ENCODE results near the gene GNA12.

The GNA12 gene

GRCh38 chr7:2717293-2718261 lies 126.5 kb downstream of the GNA12 start:
- DNase-seq (ENCODE audit: low read depth in 3 of 3, low spot score in 1 of 3) = no peak

DNA sequence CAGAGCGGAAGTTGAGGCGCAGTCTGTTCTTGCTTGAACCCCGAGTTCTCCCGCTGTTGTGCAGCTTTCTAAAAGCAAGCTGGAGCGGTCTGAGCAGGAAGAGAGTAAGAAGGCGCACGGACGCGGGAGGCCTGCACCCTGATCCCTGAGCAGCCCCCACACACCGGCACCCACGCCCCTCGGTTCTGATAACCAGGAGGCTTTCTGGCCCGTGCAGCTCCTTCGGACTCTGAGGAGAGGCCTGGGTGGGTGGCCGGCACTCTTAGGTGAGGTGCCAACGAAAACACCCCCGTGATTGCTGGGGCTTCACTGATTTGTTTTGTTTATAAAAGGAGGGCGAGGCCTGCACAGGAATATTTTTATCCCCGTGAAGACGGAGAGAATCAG lies 127.2 kb downstream of the GNA12 start:
- DNase-seq (ENCODE audit: low read depth in 3 of 3, low spot score in 1 of 3) = no peak

GRCh38 chr7:2716488-2716887 lies 127.6 kb downstream of the GNA12 start:
- DNase-seq (ENCODE audit: low read depth in 3 of 3, low spot score in 1 of 3) = no peak

DNA sequence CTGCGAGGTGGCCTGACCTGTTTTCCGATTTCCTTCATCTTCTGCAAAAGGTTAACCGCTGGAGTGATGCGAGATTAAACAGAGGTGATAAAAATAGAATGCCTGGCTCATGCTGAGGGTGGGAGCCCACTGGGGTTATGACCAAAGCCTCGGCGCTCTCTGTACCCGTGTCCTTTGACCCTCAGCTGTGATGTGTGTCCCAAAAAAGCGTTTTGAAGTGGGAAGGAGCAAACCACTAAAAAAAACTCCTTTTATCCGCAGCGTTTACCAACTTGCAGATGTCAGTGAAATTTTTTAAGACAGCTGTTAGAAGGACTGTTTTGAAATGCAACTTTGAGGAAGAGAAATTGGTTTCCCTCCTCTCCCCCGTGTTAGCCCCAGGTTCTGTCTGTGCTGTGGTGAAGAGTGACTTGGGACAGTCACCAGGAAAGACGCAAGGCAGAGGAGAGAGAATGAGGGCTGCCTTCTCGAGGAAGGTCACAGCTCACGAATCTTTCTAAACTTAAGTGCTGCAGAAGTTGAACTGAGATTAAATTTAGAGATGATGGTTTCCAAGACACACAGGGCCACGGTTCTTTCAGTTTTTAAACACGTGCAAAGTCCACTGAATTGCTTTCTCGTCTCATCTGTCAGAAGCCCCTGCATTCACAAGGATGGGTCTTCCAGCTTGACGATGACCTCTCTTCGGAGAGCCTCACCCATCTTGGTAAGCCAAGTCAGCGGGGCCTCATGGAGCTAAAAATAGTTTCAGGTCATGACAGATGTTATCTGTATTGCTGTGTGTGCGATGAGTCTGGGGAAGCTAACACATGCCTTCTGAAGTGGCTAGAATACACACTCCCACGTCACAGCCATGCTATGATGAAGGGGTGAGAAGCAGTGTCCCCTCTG lies 128.5 kb downstream of the GNA12 start:
- no peak for DNase-seq (ENCODE audit: low read depth in 3 of 3, low spot score in 1 of 3)

DNA sequence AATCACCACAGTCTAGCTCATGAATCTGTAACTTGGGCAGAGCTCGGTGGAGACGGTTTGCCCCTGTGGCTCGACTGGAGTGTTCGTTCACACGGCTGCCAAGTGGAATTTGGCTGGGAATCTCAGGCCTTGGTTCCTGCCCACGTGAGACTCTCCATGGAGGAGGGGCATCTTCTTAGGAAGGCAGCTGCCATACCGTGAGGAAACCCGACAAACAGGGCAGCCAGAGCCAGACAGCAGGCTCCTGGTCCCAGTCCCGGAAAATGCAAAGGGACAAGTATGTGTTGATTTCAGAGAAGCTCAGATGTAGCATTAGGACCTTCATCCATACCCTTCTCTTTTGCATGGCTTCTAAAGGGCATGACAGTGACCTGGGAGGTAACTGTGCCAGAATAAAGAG lies 129.5 kb downstream of the GNA12 start:
- no peak for DNase-seq (ENCODE audit: low read depth in 3 of 3, low spot score in 1 of 3)

DNA sequence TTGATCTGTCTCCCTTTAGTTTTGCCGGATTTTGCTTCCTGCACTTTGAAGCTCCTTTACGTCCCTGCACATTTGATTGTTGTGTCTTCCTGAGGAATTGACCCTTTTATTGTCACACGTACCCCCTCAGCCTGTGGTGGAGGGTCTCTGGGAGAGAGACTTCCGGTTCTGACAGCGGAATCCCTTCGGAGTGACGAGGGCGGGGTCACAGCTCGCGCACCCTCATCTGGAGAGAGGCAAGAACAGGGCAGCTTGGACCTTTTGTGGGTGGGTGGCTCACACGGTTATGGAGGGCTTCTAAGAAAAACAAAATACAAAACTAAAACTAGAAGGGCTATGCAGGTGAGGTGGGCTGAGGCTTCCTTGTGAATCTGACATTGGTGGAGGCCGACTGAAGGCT lies 130.1 kb downstream of the GNA12 start:
- DNase-seq (ENCODE audit: low read depth in 3 of 3, low spot score in 1 of 3) = no peak

GRCh38 chr7:2713370-2713769 lies 130.7 kb downstream of the GNA12 start:
- DNase-seq (ENCODE audit: low read depth in 3 of 3, low spot score in 1 of 3) = no peak

GRCh38 chr7:2711895-2712675 lies 132.0 kb downstream of the GNA12 start:
- no peak for DNase-seq (ENCODE audit: low read depth in 3 of 3, low spot score in 1 of 3)

DNA sequence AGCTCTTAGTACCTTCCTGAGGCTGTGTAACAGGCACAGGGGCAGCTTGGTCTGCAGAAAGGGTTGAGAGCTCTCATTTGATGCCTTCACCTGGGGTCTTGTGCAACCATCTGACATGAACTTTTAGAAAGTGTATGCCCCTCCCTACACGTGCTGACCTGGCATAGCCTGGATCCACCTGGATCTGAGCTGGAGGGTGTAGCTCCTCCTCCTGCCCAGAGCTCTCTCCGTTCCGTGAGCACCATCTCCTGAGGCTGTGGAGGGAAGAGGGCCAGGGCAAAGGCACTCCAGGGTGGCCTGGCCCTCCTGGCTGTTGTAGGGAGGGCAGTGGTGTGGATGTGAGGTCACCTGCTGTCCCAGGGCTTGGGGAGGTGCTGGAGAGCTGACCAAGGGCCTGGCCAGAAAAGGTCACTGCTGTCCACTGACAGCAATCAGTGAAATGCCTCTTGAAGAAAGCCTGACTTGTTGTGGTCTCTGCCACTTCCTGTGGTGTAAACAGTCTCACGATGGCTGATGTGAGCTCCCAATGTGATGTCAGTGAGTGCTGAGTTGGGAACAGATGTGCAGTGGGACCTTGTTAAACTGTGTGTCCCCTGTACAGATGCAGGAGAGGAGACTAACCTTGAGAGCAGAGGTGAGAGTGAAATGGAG lies 133.1 kb downstream of the GNA12 start:
- DNase-seq (ENCODE audit: low read depth in 3 of 3, low spot score in 1 of 3) = no peak

DNA sequence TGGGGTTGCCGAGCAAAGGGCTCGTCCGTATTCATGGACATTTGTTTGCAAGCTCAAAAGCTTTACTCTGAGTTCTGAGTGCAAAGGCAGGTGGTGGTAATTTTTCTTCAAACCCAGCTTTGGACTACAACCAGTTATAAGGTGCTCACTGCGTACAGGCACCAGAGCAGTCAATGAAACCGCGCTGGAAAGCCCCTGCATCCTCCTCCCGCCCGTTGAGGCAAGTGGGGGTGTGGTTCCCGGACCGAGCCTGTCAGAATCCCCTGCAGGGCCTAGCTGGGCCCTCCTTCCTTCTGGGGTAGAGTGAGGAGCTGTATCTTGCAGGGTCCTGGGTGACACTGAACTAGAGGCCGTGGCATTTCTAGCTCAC lies 133.8 kb downstream of the GNA12 start:
- peak; percentile 28 to 48 (median 29) for DNase-seq (ENCODE audit: low read depth in 3 of 3, low spot score in 1 of 3)

- peak; percentile 43 to 70 (median 55) for DNase-seq (ENCODE audit: low read depth in 3 of 3, low spot score in 1 of 3)
Measured at GRCh38 chr7:2709553-2710285, 134.4 kb downstream of the GNA12 start.

- no peak for DNase-seq (ENCODE audit: low read depth in 3 of 3, low spot score in 1 of 3)
Measured at GRCh38 chr7:2708547-2709310, 135.4 kb downstream of the GNA12 start.

DNA sequence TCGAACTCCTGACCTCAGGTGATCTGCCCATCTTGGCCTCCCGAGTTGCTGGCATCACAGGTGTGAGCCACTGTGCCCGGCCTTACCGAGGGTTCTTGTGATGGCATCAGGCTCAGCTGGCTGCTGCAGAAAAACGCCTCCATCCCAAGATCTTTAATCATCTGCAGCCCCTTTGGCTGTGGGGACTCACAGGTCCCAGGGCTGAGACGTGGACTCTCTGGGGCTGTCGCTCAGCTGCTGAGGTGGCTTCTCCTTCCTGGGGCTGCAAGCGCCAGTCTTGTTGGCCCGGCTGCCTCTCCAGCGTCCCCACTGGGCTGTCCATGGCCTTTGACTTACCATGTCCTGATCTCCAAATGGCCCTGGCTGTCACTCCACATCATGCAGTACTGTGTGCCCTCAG lies 136.1 kb downstream of the GNA12 start:
- DNase-seq (ENCODE audit: low read depth in 3 of 3, low spot score in 1 of 3) = no peak

GRCh38 chr7:2707481-2707880 lies 136.6 kb downstream of the GNA12 start:
- DNase-seq (ENCODE audit: low read depth in 3 of 3, low spot score in 1 of 3) = no peak

DNA sequence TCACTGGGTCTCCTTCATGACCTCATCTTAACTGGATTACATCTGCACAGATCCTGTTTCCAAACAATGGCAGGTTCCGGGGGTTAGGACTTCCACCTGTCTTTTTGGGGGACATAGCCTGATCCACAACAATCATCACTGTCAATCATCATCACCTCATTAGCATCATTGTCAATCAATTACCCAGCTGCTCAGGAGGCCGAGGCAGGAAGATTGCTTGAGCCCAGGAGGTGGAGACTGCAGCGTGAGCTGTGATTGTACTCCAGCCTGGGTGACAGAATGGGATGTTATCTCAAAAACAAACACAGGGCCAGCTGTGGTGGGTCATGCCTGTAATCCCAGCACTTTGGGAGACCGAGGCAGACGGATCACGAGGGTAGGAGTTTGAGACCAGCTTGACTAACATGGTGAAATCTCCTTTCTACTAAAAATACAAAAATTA lies 137.4 kb downstream of the GNA12 start:
- DNase-seq (ENCODE audit: low read depth in 3 of 3, low spot score in 1 of 3) = no peak

GRCh38 chr7:2705371-2706096 lies 138.6 kb downstream of the GNA12 start:
- no peak for DNase-seq (ENCODE audit: low read depth in 3 of 3, low spot score in 1 of 3)

DNA sequence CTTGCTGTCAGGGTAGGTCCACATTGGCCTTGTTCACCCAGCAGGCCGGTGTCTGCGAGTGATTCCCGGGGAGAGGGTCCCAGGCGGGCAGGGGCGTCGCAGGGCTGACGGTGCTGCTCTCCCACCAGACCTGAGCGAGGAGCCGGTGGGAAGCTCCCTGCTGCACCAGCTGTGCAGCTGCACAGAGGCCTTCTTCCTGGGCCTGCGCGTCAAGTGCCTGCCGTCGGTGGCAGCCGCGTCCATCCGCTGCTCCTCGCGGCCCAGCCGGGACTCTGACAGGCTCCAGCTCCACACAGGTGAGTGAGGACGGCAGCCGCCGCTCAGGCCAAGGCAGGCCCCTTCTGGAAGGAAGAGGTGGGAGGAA lies 141.5 kb downstream of the GNA12 start:
- no peak for DNase-seq (ENCODE audit: low read depth in 3 of 3, low spot score in 1 of 3)

DNA sequence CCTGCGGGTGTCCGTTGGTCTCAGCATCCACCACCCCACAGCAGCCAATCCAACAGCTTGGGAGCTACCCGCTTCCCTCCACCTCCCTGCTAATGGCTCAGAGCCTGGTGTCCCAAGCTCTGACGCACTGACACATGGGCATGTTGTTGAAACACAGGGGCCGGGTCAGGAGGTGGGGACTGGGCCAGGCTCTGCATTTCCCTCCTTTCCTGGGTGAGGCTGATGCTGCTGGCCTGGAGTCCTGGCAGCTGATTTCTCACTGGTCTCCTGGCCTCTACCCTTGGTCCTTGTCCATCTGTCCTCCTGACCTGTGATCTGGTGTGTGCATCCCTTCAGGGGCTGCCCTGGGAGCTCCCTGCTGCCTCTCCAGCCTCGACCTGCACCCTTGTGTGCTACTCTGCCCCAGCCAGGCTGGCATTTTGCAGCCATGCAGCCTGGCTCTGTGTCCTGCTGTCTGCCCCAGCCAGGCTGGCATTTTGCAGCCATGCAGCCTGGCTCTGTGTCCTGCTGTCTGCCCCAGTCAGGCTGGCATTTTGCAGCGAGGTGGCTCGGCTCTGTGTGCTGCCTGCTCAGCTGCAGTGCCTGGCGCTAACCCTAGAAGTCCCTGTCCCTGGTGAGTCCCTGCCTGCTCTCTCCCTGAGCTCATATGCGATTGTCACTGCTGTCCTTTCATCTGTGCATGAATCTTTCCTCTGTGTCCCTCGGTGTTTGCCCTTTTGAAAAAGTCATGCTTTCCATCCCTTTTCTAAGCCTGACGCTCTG lies 142.1 kb downstream of the GNA12 start:
- no peak for DNase-seq (ENCODE audit: low read depth in 3 of 3, low spot score in 1 of 3)

Measured in stimulated activated CD4-positive, alpha-beta T cell treated with anti-CD3 and anti-CD28 coated beads, TNF-alpha, amount 100 ng/mL, for 1 hour (primary cell).